ENCODE data around the gene EHF.

EHF gene

DNA sequence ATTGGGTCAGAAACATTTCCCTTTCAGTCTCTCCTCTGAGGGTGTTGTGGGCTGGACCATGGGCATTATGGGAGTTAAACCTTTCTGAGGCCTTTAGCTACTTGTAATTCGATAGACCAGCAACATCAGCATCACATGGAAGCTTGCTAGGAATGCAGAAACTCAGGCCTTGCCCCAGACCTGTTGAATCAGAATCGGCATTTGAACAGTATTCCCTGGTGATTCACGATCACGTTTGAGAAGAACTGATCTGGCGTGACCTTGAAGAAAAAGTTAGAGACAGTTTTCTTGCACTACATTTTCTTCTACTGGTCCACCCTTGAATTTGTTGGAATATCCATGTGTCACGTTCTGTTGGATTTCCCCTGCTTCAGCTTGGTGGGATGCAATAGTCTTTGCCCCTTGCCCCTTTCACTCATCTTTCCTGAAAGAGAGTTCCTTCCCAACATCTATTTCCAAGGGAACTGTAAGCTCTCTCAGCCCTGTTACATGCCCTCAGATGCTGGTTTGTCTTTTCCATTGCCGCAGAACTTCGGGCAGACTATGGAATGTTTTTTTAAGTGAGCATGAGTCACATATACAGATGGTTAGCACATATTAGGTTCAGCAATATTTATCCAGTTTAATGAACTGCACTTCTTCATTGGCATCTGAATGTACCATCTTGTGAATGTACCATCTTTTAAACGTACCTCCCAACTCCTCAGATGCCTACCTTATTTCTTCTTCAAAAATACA is 23.9 kb downstream of the EHF start:
- no peak for DNase-seq (ENCODE audit: low spot score)

DNA sequence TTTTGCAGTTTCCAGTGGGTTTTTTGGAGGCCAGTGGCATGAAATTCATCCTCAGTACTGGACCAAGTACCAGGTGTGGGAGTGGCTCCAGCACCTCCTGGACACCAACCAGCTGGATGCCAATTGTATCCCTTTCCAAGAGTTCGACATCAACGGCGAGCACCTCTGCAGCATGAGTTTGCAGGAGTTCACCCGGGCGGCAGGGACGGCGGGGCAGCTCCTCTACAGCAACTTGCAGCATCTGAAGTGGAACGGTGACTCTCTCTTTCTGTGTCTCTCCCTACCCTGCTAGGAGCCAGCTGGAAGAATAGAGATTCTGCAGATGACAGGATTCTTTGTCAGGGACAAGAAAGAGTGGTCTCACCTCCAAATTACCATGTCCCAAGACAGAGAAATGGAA is 25.5 kb downstream of the EHF start:
- no peak for DNase-seq (ENCODE audit: low spot score)

DNA sequence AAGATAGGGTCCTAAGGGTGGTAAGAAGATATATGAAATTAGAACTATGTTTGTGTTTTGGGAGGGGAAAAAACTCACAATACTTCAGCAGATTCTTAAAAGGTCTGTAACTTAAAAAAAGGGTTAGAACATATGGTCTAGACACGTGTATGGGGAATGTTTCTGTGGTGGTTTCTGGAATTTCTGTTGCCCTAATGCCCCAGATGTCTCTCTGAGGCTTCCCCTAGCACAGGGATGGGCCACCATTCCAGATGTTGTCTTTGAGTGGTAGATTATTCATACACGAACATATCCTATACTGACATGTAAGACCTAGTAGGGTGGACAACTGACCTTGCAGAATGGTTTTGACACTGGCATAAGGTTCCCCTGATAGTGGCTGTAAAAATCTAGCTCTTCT is 26.2 kb downstream of the EHF start:
- no peak for DNase-seq (ENCODE audit: low spot score)

DNA sequence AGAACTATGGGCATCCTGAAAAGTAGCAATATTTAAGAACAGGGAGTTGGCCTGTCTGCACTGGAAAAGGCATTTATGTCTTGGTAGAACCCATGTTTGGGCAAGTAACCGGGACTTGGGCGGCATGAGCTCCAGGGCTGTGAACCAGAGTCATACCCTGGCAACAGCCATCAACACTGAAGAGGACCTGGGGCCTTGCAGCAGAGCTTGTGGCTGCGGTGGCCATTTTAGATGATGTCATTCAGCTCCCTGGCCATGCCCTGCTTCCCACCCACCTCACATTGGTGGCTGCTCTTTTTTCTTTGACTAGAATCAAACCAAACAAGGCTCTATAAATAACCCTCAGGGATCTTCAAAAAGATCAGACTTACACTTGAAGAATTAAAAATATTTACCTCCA is 26.6 kb downstream of the EHF start:
- no peak for DNase-seq (ENCODE audit: low spot score)

DNA sequence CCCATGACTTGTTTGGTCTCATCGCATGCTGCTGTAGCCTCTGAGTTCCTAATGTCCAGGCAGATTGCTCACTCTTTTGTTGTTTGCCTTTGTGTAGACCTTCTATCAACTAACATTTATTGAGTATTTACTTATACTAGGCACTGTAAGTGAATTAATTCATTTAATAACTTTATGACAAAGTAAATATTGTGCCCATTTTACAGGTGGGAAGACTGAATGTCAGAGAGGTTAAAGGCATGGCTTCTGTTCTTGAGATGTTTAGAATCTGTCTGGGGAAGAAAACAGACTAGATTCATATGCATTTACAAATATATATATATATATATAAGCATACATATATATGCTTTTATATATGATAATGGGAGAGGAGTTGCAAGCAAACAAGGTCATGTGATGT is 27.1 kb downstream of the EHF start:
- DNase-seq (ENCODE audit: low spot score), result no peak

DNA sequence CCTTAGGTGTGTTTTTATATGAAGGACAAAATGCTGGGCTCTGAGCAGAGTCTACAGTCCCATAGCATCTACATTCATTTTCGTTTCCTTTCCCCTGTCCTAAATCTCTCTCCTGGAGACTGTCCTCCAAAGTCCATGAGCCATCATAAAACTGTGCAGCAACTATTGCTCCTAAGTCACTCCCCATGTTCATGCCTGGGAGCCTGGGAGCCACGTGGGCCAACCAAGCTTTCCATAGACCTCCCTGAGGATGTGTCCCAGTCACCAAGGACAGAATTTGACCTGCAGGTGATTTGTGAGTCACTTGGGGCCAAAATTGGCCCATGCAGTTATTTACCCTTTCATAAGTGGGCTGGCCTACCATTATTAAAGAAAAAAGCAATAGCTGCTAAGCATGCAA is 28.7 kb downstream of the EHF start:
- DNase-seq (ENCODE audit: low spot score), result no peak

DNA sequence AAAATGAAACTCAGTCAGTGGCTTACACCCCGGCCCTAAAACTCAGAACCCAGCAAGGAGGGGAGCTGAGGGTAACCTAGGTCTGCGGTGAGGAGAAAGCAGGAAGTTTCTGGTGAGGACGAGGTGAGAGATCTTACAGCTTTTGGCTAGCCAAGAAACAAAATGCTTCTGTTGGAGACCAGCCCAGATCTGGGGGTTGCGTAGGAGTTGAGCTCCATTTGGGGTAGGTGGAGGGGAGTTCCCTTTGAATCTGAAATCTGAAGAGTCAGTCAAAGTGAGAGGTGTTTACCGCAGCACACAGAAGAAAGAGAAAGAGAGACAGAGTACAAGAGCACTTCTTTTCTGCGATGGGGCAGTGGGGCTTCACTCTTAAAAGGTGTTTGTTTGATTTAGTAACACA is 29.6 kb downstream of the EHF start:
- DNase-seq (ENCODE audit: low spot score), result no peak

DNA sequence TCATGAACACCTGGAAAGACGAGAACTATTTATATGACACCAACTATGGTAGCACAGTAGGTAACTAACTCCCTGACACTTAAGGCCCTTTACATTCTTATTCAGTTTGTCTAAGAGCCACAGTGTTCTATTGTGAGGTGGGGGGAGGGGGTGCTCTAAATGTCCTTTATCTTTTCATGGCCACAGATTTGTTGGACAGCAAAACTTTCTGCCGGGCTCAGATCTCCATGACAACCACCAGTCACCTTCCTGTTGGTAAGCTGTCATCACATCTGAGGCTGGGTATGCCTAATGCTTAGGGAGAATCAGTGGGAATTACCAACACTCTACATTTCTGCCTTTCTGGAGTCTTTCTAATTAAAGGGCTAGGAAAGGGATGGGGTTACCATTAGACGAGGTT is 30.7 kb downstream of the EHF start:
- DNase-seq (ENCODE audit: low spot score), result no peak

DNA sequence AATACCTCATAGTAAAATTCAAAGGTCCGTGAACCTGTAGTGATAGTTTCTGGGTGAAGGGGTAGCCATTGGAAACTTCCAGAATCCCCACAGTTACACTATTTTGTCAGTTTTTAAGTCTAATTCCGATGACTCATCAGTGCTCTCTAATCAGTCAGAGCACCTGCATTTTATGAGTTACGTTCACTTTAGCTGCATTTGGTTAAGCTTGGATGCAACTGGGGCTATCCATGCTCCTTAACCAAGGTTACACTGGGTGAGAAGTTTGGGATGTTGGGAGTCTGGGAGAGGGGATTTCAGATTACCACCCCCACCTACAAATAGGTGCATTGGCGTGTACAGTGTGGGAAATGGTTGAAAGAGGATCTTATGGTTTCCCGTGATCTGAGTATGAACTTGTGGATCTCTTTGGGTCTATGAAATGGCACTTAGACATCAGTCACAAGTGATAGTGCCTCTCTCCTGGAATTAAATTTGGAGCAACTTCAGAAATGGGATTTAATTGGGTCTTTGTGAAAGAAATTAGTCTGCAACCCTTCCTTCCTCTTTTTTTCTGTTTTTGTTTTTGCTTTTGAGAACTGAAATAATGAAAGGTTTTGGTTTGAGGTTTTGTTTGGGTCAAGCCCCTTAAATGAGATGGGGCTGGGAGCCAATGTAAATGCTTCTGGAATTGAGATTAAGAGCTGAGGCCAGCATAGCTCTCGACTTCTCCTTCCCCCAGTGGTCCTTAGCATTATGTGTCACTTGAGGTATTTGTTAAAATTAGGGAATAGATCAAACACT is 31.5 kb downstream of the EHF start:
- DNase-seq (ENCODE audit: low spot score), result no peak

DNA sequence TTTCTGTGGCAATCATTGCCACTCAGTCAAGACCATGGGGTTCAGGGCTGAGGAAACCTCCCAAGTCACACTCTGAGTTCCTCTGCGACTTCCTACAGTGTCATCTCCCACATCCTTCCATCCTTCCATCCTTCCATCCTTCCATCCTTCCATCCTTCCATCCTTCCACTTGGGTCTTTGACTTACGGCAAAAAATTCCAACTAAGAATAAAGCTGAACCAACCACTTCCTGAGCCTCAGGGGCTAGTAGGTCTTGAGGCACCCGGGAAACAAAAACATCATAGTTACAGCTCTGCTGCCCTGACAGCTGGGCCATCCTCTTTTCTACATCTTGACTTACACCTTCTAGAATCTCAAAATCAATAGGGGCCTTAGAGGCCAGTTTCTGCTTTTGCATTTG is 32.1 kb downstream of the EHF start:
- no peak for DNase-seq (ENCODE audit: low spot score)

DNA sequence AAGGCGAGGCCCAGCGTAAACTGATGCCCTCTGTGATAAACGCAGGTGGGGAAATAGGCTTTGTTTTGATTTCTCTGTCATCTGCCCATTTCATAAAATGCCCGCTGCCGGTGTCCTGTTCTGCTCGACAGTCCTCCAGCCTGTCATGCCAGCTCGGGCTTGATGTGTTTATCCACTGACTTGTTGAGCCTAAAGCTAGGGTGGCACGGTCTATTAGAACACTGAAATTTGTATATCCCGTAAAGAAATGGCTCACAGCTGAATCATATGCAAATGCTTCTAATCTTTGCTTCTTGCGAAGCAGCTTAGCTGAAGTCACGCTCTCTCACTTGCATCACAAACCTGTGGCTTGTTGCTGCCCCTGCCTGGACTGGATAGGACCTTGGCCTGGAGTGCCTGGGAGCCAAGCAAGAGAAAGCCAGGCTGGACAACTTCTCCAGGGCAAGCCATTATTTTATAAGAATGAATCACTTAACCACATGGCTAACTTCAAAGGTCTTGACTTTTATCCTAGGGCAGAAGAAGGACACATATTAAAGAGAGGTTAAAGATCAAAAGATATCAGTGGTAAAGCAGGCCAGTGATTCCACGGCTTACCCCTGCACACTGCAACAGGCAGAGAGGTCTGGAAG is 33.1 kb downstream of the EHF start:
- no peak for DNase-seq (ENCODE audit: low spot score)

DNA sequence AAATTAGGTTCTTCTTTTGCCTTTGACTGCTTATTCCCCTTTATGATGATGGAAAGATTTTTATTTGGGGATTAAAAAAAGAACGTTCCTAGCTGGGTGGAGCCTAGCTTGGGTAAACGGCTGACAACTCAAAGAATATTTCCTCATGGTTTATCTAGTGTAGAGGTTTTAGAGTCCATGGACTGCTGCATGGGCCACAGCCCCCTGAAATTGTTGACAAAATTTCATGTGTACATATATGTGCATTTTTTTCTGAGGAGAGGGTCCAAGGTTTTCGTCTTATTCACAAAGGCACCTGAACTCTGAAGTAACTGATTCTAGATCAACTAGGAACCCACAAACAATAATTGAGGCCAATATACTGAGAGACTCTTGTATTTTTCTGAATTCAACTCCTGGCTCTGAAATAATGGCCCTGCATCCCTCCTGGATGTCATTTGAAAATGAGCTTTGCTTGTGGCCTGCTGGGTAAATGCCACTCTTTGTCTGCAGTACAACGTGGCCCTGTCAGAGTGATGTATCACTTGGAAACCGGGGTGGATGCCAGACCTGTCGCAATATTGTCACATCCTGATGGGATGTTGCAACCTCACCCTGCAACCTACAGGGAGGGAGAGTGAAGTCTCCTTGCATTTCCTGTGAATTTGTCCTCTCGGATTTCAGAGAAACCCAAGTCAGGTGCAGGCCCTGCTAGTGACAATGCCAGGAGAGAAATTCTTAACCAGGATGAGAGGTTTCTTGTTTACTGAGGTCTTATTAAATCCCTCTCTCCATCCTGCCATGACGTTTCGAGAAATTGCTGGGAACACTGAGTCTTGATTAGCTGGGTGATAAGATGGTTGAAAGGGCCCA is 33.8 kb downstream of the EHF start:
- no peak for DNase-seq (ENCODE audit: low spot score)

DNA sequence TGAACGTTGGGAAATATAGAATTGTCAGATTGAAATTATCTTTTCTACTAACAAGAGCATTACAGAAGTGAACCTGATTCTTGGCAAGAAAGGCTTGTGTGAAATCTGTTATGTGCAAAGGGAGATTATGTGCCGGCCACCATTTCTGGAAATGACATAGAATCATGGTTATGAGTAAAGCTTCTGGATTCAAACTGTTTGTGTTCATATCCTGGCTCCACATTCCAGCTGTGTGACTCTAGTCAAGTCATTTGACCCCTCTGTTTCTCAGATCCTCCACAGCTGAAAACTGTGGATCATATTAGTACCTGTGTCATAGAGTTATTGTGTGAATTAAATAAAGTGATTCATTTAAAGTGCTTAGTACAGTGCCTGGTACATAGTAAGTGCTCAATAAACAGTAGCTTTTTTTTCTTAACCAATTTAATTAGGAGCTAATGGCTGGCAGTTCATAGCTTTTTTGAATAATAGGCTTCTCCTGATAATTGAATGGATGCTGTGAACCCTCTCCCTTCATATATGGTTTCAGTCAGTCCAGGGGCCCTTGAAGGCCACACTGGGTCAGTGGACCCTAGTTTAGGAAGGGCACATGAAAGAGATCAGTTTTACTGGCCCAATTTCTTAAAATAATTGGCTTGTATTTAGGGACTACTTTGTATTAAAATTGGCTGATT is 34.6 kb downstream of the EHF start:
- DNase-seq (ENCODE audit: low spot score), result no peak

DNA sequence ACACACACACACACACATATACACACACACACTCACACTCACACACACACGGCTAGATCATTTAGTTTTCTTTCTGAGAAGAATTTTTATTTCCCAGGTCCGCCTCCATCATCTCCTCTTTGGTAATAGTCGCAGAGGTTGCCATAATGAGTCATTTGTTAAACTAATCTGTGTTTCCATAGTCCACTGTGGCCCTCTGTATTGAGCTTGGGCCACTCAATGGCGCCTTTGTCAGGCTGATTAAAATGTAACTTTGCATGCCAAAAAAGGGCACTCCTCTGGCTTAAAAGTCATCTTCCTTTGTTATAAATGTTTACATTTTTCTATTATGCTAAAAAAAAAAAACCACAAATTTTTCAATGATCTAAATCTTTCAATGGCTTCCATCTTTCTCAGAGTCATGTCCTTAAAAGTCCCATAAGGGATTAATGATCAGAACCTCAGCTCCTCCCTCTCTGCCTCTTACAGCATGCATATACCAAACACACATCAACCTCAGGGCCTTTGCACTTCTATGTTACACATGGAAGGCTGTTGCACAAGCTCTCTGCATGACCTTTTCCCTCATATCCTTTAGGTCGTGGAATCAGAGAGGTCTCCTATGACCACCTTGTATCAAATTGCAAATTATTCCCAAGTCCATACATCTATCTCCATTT is 35.3 kb downstream of the EHF start:
- no peak for DNase-seq (ENCODE audit: low spot score)

DNA sequence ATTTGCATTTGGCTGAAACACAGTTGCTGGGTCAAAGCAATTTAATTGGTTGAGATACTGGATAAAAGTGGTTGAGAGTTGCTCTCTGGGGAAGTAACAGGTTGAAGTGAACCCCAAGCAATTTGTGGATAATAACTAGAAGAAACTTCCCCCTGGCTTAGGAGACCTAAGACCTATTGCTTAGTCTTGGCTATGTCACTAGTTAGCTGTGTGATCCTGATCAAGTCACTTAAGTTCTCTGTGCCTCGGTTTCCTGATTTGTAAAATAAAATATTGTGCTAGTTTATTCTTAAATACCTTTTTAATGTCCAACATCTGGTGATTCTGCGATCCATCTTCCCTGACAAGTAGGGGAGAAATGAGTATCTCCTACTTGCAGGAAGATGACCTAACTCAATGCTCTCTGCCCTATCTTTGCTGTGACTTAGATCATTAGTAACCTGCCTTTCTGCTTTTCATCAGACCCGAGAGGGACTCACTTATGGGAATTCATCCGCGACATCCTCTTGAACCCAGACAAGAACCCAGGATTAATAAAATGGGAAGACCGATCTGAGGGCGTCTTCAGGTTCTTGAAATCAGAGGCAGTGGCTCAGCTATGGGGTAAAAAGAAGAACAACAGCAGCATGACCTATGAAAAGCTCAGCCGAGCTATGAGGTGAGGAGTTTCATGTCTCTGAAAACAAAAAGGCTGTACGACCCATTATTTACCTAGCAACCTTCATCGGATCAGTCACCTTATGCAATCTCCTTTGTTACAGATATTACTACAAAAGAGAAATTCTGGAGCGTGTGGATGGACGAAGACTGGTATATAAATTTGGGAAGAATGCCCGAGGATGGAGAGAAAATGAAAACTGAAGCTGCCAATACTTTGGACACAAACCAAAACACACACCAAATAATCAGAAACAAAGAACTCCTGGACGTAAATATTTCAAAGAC is 37.5 kb downstream of the EHF start:
- no peak for DNase-seq (ENCODE audit: low spot score)

DNA sequence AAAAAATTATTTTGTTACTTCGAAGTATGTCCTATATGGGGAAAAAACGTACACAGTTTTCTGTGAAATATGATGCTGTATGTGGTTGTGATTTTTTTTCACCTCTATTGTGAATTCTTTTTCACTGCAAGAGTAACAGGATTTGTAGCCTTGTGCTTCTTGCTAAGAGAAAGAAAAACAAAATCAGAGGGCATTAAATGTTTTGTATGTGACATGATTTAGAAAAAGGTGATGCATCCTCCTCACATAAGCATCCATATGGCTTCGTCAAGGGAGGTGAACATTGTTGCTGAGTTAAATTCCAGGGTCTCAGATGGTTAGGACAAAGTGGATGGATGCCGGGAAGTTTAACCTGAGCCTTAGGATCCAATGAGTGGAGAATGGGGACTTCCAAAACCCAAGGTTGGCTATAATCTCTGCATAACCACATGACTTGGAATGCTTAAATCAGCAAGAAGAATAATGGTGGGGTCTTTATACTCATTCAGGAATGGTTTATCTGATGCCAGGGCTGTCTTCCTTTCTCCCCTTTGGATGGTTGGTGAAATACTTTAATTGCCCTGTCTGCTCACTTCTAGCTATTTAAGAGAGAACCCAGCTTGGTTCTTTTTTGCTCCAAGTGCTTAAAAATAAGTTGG is 38.3 kb downstream of the EHF start:
- DNase-seq (ENCODE audit: low spot score), result no peak

DNA sequence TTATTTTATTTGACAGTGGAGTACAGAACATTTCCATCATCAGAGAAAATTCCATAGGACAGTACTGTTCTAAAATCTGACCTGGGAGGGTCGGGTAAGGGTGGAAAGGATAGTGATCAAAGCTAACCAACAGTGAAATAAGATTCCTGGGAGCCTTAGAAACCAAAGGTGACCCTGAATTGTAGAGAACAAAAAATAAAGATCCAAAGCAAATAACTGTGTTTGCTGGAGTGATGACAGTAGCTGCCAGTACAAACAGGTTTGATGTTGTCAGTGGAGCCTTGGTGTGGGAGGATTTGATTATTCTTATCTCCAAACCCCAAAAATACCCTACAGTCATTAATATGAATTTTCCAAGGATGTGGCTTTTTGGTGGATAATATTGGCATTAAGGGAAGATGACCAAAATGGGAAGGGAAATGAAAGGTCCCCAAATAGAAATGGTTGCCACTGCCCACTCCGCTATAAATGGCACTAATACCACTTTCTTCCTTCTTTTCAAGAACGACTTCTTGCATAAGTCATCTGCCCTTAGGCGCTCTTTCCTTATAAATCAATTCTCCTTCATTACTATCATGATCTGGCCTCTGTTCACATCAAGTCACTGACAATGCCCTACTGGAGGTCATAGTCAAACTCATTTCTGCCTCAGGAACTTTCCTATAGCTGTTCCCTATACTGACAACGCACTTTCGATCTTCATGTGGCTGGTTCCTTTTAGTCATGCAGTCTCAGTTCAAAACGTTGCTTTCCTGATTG is 44.4 kb downstream of the EHF start:
- DNase-seq (ENCODE audit: low spot score), result no peak

DNA sequence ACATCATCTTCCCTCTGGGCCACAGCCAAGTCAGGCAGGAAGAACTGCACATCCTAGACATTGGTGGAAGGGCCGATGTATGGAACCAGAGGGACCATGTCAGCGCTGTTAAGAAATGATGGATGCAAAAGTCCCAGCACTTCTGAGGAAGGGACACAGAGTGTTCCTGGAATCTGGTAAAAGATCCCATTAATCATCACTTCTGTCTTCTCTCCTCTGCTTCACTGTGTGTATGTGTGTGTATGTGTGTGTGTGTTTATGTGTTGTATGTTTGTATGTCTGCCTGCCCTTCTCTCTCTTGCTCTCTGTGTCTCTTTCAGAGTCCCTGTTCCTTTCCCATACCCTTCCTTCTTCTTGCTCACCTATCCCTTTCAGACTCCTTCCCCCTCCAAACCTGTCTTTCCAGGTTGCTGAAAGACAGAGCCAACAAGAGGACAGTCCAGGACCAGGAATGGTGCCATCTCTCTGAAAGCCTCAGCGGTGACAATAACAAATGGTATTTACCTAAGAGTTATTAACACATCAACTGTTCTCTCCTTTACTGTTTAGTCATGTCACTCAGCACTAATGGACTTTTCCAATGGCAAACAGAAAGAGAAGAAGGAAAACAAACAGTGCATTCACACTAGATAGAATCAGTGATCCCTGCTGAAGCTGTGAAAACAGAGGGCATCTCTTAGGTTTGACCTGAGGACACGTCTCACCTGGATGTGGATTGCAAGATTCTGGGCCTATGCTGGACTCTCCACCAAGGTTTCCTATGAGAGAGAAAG is 47.1 kb downstream of the EHF start:
- DNase-seq (ENCODE audit: low spot score), result no peak

All from hematopoietic multipotent progenitor cell treated with erythropoietin and hydrocortisone succinate and interleukin-3 and kit ligand, for 17 days (in vitro differentiated cells).